ENCODE measurements around the gene SECTM1.

SECTM1 gene

GRCh38 chr17:82292251-82293154, 41.1 kb downstream of the SECTM1 start:
- peaks cover 15% of the 10 kb centered on the region for H3K4me1 ChIP-seq

GRCh38 chr17:82291582-82292250, 41.9 kb downstream of the SECTM1 start:
- Histone ChIP-seq H3K9me3 (peaks cover 2% of the 10 kb centered on the region; the same call in 1 of the 2 replicates), H3K4me3 (peak overlapping the region; percentile 57), H3K4me1 (peaks cover 15% of the 10 kb centered on the region), H3K27me3 (ENCODE audit: low read depth) (0 out of 2 replicates have a peak, but pooled peaks cover 7% of the 10 kb centered on the region), H3K36me3 (replicated peaks) (no peaks in the 10 kb centered on the region)
- DNase-seq (ENCODE audit: low spot score in 2 of 2): no peak
- in situ Hi-C loops (cut with MboI; ENCODE audit: low sequenced_read_pairs): no loop called here

More at GRCh38 chr17:82292251-82293154, 41.1 kb downstream of the SECTM1 start:
- H3K4me3 ChIP-seq: peak overlapping the region; percentile 57
- in situ Hi-C loops (cut with MboI; ENCODE audit: low sequenced_read_pairs): no loop called here
- H3K36me3 ChIP-seq (replicated peaks): no peaks in the 10 kb centered on the region
- H3K9me3 ChIP-seq: peaks cover 2% of the 10 kb centered on the region; the same call in 1 of the 2 replicates
- peak; percentile 96 to 98 for DNase-seq (ENCODE audit: low spot score in 2 of 2)
- H3K27me3 ChIP-seq (ENCODE audit: low read depth): peaks cover 13% of the 10 kb centered on the region; the same call in 1 of the 2 replicates

GRCh38 chr17:82287868-82288801, 45.4 kb downstream of the SECTM1 start:
- peaks cover 2% of the 10 kb centered on the region; the same call in 1 of the 2 replicates for H3K9me3 ChIP-seq
- DNase-seq (ENCODE audit: low spot score in 2 of 2): peak; percentile 92 to 93
- H3K27me3 ChIP-seq (ENCODE audit: low read depth): no peaks in the 10 kb centered on the region
- H3K4me3 ChIP-seq: peak overlapping the region; percentile 13
- no peaks in the 10 kb centered on the region for H3K36me3 ChIP-seq (replicated peaks)
- in situ Hi-C loops (cut with MboI; ENCODE audit: low sequenced_read_pairs): no loop called here
- H3K4me1 ChIP-seq: peaks cover 25% of the 10 kb centered on the region

GRCh38 chr17:82287013-82287867, 46.3 kb downstream of the SECTM1 start:
- DNase-seq (ENCODE audit: low spot score in 2 of 2): no peak
- H3K36me3 ChIP-seq (replicated peaks): no peaks in the 10 kb centered on the region
- no peaks in the 10 kb centered on the region for H3K27me3 ChIP-seq (ENCODE audit: low read depth)
- peaks cover 2% of the 10 kb centered on the region; the same call in 1 of the 2 replicates for H3K9me3 ChIP-seq
- H3K4me1 ChIP-seq: peaks cover 25% of the 10 kb centered on the region
- in situ Hi-C loops (cut with MboI; ENCODE audit: low sequenced_read_pairs): no loop called here
- no peak overlapping the region for H3K4me3 ChIP-seq

GRCh38 chr17:82285141-82285540, 48.4 kb downstream of the SECTM1 start:
- in situ Hi-C loops (cut with MboI; ENCODE audit: low sequenced_read_pairs): no loop called here
- Histone ChIP-seq H3K27me3 (ENCODE audit: low read depth) (no peaks in the 10 kb centered on the region), H3K9me3 (peaks cover 2% of the 10 kb centered on the region; the same call in 1 of the 2 replicates), H3K4me1 (peaks cover 20% of the 10 kb centered on the region), H3K4me3 (no peak overlapping the region), H3K36me3 (replicated peaks) (no peaks in the 10 kb centered on the region)
- peak; percentile 17 to 63 for DNase-seq (ENCODE audit: low spot score in 2 of 2)

GRCh38 chr17:82283208-82283749, 50.3 kb downstream of the SECTM1 start:
- Histone ChIP-seq H3K4me3 (no peak overlapping the region), H3K4me1 (peaks cover 17% of the 10 kb centered on the region), H3K36me3 (replicated peaks) (no peaks in the 10 kb centered on the region), H3K27me3 (ENCODE audit: low read depth) (no peaks in the 10 kb centered on the region), H3K9me3 (peaks cover 2% of the 10 kb centered on the region; the same call in 1 of the 2 replicates)
- peak in 1 of 2 experiments; percentile 34 for DNase-seq (ENCODE audit: low spot score in 2 of 2)
- in situ Hi-C loops (cut with MboI; ENCODE audit: low sequenced_read_pairs): no loop called here

- H3K27me3 ChIP-seq (ENCODE audit: low read depth): no peaks in the 10 kb centered on the region
- H3K9me3 ChIP-seq: no peaks in the 10 kb centered on the region; the same call in 1 of the 2 replicates
- in situ Hi-C loops (cut with MboI; ENCODE audit: low sequenced_read_pairs): no loop called here
- H3K4me3 ChIP-seq: no peak overlapping the region
- no peaks in the 10 kb centered on the region for H3K36me3 ChIP-seq (replicated peaks)
- DNase-seq (ENCODE audit: low spot score in 2 of 2): no peak
- H3K4me1 ChIP-seq: peaks cover 11% of the 10 kb centered on the region
These were observed 51.0 kb downstream of the SECTM1 start for GRCh38 chr17:82282239-82283207.

GRCh38 chr17:82281502-82282238, 51.9 kb downstream of the SECTM1 start:
- H3K36me3 ChIP-seq (replicated peaks): no peaks in the 10 kb centered on the region
- H3K4me3 ChIP-seq: no peak overlapping the region
- H3K9me3 ChIP-seq: no peaks in the 10 kb centered on the region
- no peaks in the 10 kb centered on the region for H3K27me3 ChIP-seq (ENCODE audit: low read depth)
- peaks cover 10% of the 10 kb centered on the region for H3K4me1 ChIP-seq
- no peak for DNase-seq (ENCODE audit: low spot score in 2 of 2)
- in situ Hi-C loops (cut with MboI; ENCODE audit: low sequenced_read_pairs): no loop called here

GRCh38 chr17:82281076-82281475, 52.5 kb downstream of the SECTM1 start:
- Histone ChIP-seq H3K4me3 (no peak overlapping the region), H3K4me1 (peaks cover 10% of the 10 kb centered on the region), H3K9me3 (no peaks in the 10 kb centered on the region), H3K27me3 (ENCODE audit: low read depth) (no peaks in the 10 kb centered on the region), H3K36me3 (replicated peaks) (no peaks in the 10 kb centered on the region)
- in situ Hi-C loops (cut with MboI; ENCODE audit: low sequenced_read_pairs): no loop called here
- no peak for DNase-seq (ENCODE audit: low spot score in 2 of 2)

GRCh38 chr17:82280537-82280936, 53.0 kb downstream of the SECTM1 start:
- Histone ChIP-seq H3K4me3 (no peak overlapping the region), H3K36me3 (replicated peaks) (no peaks in the 10 kb centered on the region)

GRCh38 chr17:82278786-82279391, 54.7 kb downstream of the SECTM1 start:
- no peak for DNase-seq (ENCODE audit: low spot score in 2 of 2)
- peaks cover 4% of the 10 kb centered on the region for H3K4me1 ChIP-seq
- H3K27me3 ChIP-seq (ENCODE audit: low read depth): no peaks in the 10 kb centered on the region
- H3K36me3 ChIP-seq (replicated peaks): no peaks in the 10 kb centered on the region
- in situ Hi-C loops (cut with MboI; ENCODE audit: low sequenced_read_pairs): no loop called here
- H3K4me3 ChIP-seq: no peak overlapping the region
- no peaks in the 10 kb centered on the region for H3K9me3 ChIP-seq

More at GRCh38 chr17:82280537-82280936, 53.0 kb downstream of the SECTM1 start:
- H3K27me3 ChIP-seq (ENCODE audit: low read depth): no peaks in the 10 kb centered on the region
- in situ Hi-C loops (cut with MboI; ENCODE audit: low sequenced_read_pairs): no loop called here
- DNase-seq (ENCODE audit: low spot score in 2 of 2): no peak
- H3K4me1 ChIP-seq: peaks cover 7% of the 10 kb centered on the region
- H3K9me3 ChIP-seq: no peaks in the 10 kb centered on the region

Data from HAP-1 (cell line).